DMS 273 (cell line): ENCODE results near the gene ZIK1.

ENCODE experiments used
- DNase-seq: peaks from one replicate; lab custom pipeline; 2025; ENCODE audit not compliant: unreplicated experiment; lab: John Stamatoyannopoulos, UW

The ZIK1 gene

GRCh38 chr19:57606931-57607330 lies 23.0 kb downstream of the ZIK1 start:
- no peak for DNase-seq

GRCh38 chr19:57611113-57611512 lies 27.2 kb downstream of the ZIK1 start:
- DNase-seq, result no peak

GRCh38 chr19:57613941-57614743 lies 30.2 kb downstream of the ZIK1 start, which contains the start of gene ZNF134:
TSS of gene ZNF134 (plus strand) at chr19:57614242. CDS start at chr19:57619469, 5,227 bp downstream.
- DNase-seq, result peak; percentile 98

DNA sequence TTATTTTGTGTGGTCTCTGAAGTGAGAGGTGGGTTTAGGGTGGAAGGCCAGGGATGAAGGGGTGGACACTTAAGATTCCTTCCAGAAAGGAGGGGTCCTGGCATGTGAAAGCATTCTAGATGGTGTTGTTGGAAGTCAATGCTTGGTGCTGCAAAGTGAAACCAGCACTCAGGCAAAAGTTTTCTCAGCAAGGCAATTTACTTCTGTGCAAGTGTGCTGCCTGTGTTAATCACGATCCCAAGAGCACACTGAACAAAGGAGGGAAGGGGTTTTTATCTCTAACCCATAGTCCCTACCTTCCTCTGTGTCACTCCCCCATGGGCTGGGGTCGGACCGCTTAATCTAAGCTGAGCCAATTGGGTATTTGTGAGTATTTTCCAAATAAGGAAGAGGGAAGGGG lies 31.4 kb downstream of the ZIK1 start:
- no peak for DNase-seq

GRCh38 chr19:57620673-57621348 lies 36.9 kb downstream of the ZIK1 start:
- peak; percentile 50 for DNase-seq

GRCh38 chr19:57623091-57623490 lies 39.1 kb downstream of the ZIK1 start:
- DNase-seq, result no peak

DNA sequence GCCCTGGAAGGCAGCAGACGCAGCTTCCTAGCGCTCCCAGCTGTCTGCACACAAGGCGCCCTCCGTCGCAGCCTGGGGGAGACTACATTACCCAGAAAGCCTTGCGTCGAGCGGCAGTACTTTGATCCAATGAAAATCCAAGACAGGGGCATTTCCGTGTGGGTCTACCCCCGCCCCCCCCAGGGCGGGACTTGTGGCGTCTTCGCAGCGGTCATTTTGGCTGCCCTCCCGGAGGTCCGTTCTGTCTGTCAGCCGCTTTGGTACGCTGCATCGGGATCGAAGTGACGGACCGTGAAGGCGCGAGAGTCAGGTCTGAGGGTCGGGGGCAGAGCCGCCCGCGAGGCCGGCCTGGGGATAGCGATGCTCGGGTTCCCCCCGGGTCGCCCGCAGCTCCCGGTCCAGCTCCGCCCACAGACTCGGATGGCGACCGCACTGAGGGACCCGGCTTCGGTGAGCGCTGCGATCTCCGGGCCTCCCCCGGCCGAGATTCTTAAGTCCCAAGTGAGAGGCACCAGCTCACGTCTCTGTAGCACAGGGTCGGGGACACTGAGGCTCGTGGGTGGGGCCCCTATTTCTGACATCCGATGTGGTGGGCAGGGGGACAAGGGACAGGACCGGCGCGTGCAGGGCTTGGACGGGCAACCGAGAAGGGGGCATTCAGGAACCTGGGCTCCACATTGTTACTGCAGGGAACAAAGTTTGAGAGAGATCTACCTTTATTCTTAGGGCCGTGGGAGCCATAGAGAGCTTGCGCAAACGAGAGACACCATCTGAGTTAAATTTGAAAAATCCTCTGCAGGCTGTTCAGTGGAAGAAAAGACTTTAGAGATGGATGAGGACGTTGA lies 49.3 kb downstream of the ZIK1 start, which contains the start of gene ZNF211:
Gene ZNF211 (plus strand): TSS at position 182 of the 845 bp plus-strand sequence. CDS start 179 bp downstream, at position 361.
- DNase-seq, result peak; percentile 98

DNA sequence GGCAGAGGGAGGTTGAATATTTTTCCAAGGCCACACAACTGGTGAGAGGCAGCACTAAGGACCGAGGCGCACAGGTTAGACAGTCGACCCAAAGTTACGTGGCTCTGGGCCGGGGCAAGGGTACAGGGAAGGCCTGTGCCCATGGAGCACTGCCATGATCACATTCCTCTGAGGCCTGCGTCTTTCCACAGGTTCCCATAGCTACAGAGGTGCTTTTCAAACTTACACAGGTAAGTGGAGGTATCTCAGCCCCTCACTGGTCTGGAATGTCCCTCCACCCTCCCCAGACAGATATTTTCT lies 49.8 kb downstream of the ZIK1 start:
- DNase-seq, result no peak

- no peak for DNase-seq
Observed at GRCh38 chr19:57637379-57637778, 53.4 kb downstream of the ZIK1 start.

DNA sequence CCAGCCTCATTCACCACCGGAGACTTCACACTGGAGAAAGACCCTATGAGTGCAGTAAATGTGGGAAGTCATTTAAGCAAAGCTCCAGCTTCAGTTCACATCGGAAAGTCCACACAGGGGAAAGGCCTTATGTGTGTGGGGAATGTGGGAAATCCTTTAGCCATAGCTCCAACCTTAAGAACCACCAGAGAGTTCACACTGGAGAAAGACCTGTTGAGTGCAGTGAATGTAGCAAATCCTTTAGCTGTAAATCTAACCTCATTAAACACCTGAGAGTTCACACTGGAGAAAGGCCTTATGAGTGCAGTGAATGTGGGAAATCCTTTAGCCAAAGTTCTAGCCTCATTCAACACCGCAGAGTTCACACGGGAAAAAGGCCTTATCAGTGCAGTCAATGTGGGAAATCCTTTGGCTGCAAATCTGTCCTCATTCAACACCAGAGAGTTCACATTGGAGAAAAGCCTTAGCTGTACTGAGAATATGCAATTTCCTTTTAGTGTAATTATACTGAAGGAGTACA lies 57.8 kb downstream of the ZIK1 start:
- DNase-seq, result no peak

- peak; percentile 34 for DNase-seq
Observed at GRCh38 chr19:57642396-57643046, 58.6 kb downstream of the ZIK1 start.
